Vagina (tissue), 2 donors: Measurements from ENCODE around the gene MAP3K7. TPM values are rescaled to one million over a fixed set of nuclear protein-coding genes. Genes with fewer than 3 reads are reported as not detected.

ENCODE experiments used
- DNase-seq, 2 donors: peaks; one replicate each; pipeline ENCODE4 v3.0.0-alpha.2; 2017; ENCODE audit errors: extremely low spot score in 2 of 2
- H3K27ac ChIP-seq: fragments of 200-600 bp; sonication (generic); one replicate; pipeline ENCODE4 v1.5.1; 2019
- H3K27me3 ChIP-seq: fragments of 200-600 bp; sonication (generic); one replicate; pipeline ENCODE4 v1.5.1; 2019
- H3K36me3 ChIP-seq, 2 donors: fragments of 200-600 bp; sonication (generic); one replicate each; pipeline ENCODE4 v1.5.1; 2017 to 2019
- H3K4me1 ChIP-seq: fragments of 200-600 bp; sonication (generic); one replicate; pipeline ENCODE4 v1.5.1; 2019
- H3K4me3 ChIP-seq, 2 donors: fragments of 200-600 bp; sonication (generic); 1 replicate in 1 of 2; 2 replicates in 1 of 2; pipeline ENCODE4 v1.5.1; 2016 to 2019
- H3K9me3 ChIP-seq: fragments of 200-600 bp; sonication (generic); one replicate; pipeline ENCODE4 v1.5.1; 2019
- POLR2A ChIP-seq, 2 donors: fragments of 450-650 bp; IDR thresholded peaks; one replicate each; pipeline ENCODE4 v1.6.1; 2017; ENCODE audit warnings: antibody characterized with exemption in 2 of 2, mild to moderate bottlenecking in 2 of 2, moderate library complexity in 2 of 2
- POLR2AphosphoS5 ChIP-seq, 2 donors: sonication (generic); formaldehyde crosslinking; IDR thresholded peaks; one replicate each; pipeline ENCODE4 v1.9.0; 2017; ENCODE audit warnings: antibody characterized with exemption in 2 of 2, mild to moderate bottlenecking in 2 of 2, low read depth in 1 of 2; ENCODE audit not compliant: insufficient read depth in 1 of 2
- intact Hi-C: fragments of 100-400 bp; cut with DNase I; formaldehyde crosslinking; loops from one replicate; pipeline ENCODE4 v1.15.1; 2023
- total RNA-seq: library from RNA; depleted of rRNA; stranded (reverse); fragments of >200 nt; gene quantifications from one replicate; pipeline ENCODE4 v1.2.3, GENCODE V29; 2016
- TF ChIP-seq, protein P1 (sequence below), 3 experiments: fragments of 450-650 bp in 2 of 3; fragments of 200-600 bp in 1 of 3; sonication (generic) in 1 of 3; IDR thresholded peaks; one replicate each; pipeline ENCODE4 v1.5.1; 2017 to 2019; ENCODE audit warnings: antibody characterized with exemption in 3 of 3, mild to moderate bottlenecking in 2 of 3, moderate library complexity in 2 of 3

The MAP3K7 gene
- total RNA-seq, 1 donor from 2014 or later = 27.0 TPM

DNA sequence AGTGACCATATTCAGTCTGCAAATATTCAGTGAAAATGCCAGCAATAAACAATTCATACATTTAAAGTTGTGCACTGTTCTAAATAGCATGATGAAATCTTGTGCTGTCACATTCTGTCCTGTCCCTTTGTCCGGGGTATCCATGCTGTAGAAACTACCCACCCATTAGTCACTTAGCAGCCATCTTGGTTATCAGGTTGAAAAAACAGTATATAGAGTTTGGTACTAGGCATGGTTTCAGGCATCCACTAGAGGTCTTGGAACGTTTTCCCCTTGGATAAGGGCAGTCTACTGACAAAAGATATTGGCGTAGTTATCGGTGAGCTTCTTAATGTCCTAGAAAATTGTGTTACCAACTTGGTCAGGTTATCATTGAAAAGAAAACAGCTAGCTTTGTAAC, 12.3 kb upstream of the MAP3K7 start:
- H3K9me3 ChIP-seq = no peaks in the 10 kb centered on the region
- H3K27ac ChIP-seq = no peak overlapping the region
- no peaks in the 10 kb centered on the region for H3K27me3 ChIP-seq
- no peak overlapping the region for H3K4me3 ChIP-seq
- intact Hi-C loops = no loop called here
- H3K36me3 ChIP-seq = no peaks in the 10 kb centered on the region
- no peak for DNase-seq
- no peak for TF ChIP-seq POLR2AphosphoS5 (IDR thresholded peaks at IDR 0.05; ENCODE audit: insufficient read depth in 1 of 2, low read depth in 1 of 2)
- TF ChIP-seq, protein P1, sequence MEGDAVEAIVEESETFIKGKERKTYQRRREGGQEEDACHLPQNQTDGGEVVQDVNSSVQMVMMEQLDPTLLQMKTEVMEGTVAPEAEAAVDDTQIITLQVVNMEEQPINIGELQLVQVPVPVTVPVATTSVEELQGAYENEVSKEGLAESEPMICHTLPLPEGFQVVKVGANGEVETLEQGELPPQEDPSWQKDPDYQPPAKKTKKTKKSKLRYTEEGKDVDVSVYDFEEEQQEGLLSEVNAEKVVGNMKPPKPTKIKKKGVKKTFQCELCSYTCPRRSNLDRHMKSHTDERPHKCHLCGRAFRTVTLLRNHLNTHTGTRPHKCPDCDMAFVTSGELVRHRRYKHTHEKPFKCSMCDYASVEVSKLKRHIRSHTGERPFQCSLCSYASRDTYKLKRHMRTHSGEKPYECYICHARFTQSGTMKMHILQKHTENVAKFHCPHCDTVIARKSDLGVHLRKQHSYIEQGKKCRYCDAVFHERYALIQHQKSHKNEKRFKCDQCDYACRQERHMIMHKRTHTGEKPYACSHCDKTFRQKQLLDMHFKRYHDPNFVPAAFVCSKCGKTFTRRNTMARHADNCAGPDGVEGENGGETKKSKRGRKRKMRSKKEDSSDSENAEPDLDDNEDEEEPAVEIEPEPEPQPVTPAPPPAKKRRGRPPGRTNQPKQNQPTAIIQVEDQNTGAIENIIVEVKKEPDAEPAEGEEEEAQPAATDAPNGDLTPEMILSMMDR (IDR thresholded peaks at IDR 0.05) = no peak
- no peak for TF ChIP-seq POLR2A (IDR thresholded peaks at IDR 0.05)
- H3K4me1 ChIP-seq = no peaks in the 10 kb centered on the region

- Histone ChIP-seq H3K9me3 (no peaks in the 10 kb centered on the region), H3K4me1 (no peaks in the 10 kb centered on the region), H3K4me3 (no peak overlapping the region), H3K36me3 (no peaks in the 10 kb centered on the region), H3K27me3 (no peaks in the 10 kb centered on the region), H3K27ac (no peak overlapping the region)
- DNase-seq = no peak
- intact Hi-C loops = no loop called here
- TF ChIP-seq, protein P1 (IDR thresholded peaks at IDR 0.05) = no peak
- TF ChIP-seq POLR2AphosphoS5 (IDR thresholded peaks at IDR 0.05; ENCODE audit: insufficient read depth in 1 of 2, low read depth in 1 of 2) (no peak), POLR2A (IDR thresholded peaks at IDR 0.05) (no peak)
Measured at GRCh38 chr6:90598192-90598951, 11.5 kb upstream of the MAP3K7 start.

- H3K27ac ChIP-seq = no peak overlapping the region
- no peaks in the 10 kb centered on the region for H3K9me3 ChIP-seq
- H3K4me1 ChIP-seq = no peaks in the 10 kb centered on the region
- intact Hi-C loops = no loop called here
- no peak for DNase-seq
- H3K27me3 ChIP-seq = no peaks in the 10 kb centered on the region
- H3K36me3 ChIP-seq = no peaks in the 10 kb centered on the region
- H3K4me3 ChIP-seq = no peak overlapping the region
- TF ChIP-seq POLR2A (IDR thresholded peaks at IDR 0.05) (no peak), POLR2AphosphoS5 (IDR thresholded peaks at IDR 0.05; ENCODE audit: insufficient read depth in 1 of 2, low read depth in 1 of 2) (no peak)
- TF ChIP-seq, protein P1 (IDR thresholded peaks at IDR 0.05) = no peak
Measured at GRCh38 chr6:90596967-90597539, 10.2 kb upstream of the MAP3K7 start.

GRCh38 chr6:90595854-90596253, 9.0 kb upstream of the MAP3K7 start:
- intact Hi-C loops = no loop called here
- TF ChIP-seq POLR2AphosphoS5 (IDR thresholded peaks at IDR 0.05; ENCODE audit: insufficient read depth in 1 of 2, low read depth in 1 of 2) (no peak), POLR2A (IDR thresholded peaks at IDR 0.05) (no peak)
- TF ChIP-seq, protein P1 (IDR thresholded peaks at IDR 0.05) = no peak
- Histone ChIP-seq H3K9me3 (no peaks in the 10 kb centered on the region), H3K27ac (no peak overlapping the region), H3K27me3 (no peaks in the 10 kb centered on the region), H3K36me3 (no peaks in the 10 kb centered on the region), H3K4me1 (no peaks in the 10 kb centered on the region), H3K4me3 (no peak overlapping the region)
- DNase-seq = no peak

- TF ChIP-seq POLR2A (IDR thresholded peaks at IDR 0.05) (no peak), POLR2AphosphoS5 (IDR thresholded peaks at IDR 0.05; ENCODE audit: insufficient read depth in 1 of 2, low read depth in 1 of 2) (no peak)
- TF ChIP-seq, protein P1 (IDR thresholded peaks at IDR 0.05) = no peak
- H3K36me3 ChIP-seq = no peaks in the 10 kb centered on the region
- peaks cover 49% of the 10 kb centered on the region for H3K4me1 ChIP-seq
- intact Hi-C loops = no loop called here
- H3K4me3 ChIP-seq = peak overlapping the region; percentile 87 to 100
- peak overlapping the region; percentile 91 for H3K27ac ChIP-seq
- no peaks in the 10 kb centered on the region for H3K9me3 ChIP-seq
- no peaks in the 10 kb centered on the region for H3K27me3 ChIP-seq
- no peak for DNase-seq
Measured at GRCh38 chr6:90586546-90586835, 381 bp downstream of the MAP3K7 start.
